SK-N-SH treated with all-trans-retinoic acid at 6 μM for 48 hours (cell line): ENCODE results near the gene TMEM53.

Experiments used
- ATAC-seq: fragments of 200-7000 bp; cut with Tn5 transposase; 3 replicates; pipeline ENCODE4 v1.9.1; 2020; ENCODE audit warnings: mild to moderate bottlenecking, moderate library complexity
- ARNTL ChIP-seq: fragments of 450-650 bp; formaldehyde crosslinking; IDR thresholded peaks from 2 replicates; pipeline ENCODE4 v1.5.0; 2020; ENCODE audit warnings: low read depth, mild to moderate bottlenecking, moderate library complexity, borderline replicate concordance
- BACH2 ChIP-seq: fragments of 250-450 bp; sonication (Bioruptor Pico); IDR thresholded peaks from 2 replicates; pipeline ENCODE4 v1.9.0; 2021; ENCODE audit warnings: mild to moderate bottlenecking, borderline replicate concordance
- CREB5 ChIP-seq: fragments of 250-450 bp; sonication (Bioruptor Pico); IDR thresholded peaks from 2 replicates; pipeline ENCODE4 v1.5.1; 2020; ENCODE audit warnings: low read depth, mild to moderate bottlenecking, moderate library complexity
- CSDC2 ChIP-seq: fragments of 250-450 bp; sonication (Bioruptor Pico); IDR thresholded peaks from 2 replicates; pipeline ENCODE4 v1.5.0; 2020; ENCODE audit warnings: mild to moderate bottlenecking, moderate library complexity
- ESRRG ChIP-seq: fragments of 250-450 bp; sonication (Bioruptor Pico); IDR thresholded peaks from 2 replicates; pipeline ENCODE4 v1.6.1; 2021; ENCODE audit warnings: mild to moderate bottlenecking
- GLIS3 ChIP-seq: fragments of 250-450 bp; sonication (Bioruptor Pico); IDR thresholded peaks from 2 replicates; pipeline ENCODE4 v1.5.0; 2020; ENCODE audit warnings: mild to moderate bottlenecking, moderate library complexity
- ISL1 ChIP-seq: fragments of 250-450 bp; sonication (Bioruptor Pico); IDR thresholded peaks from 2 replicates; pipeline ENCODE4 v2.1.2; 2022; ENCODE audit warnings: mild to moderate bottlenecking, moderate library complexity
- OSR1 ChIP-seq: fragments of 250-450 bp; sonication (Bioruptor Pico); IDR thresholded peaks from 2 replicates; pipeline ENCODE4 v1.8.0; 2022; ENCODE audit warnings: moderate library complexity, mild to moderate bottlenecking, inconsistent platforms
- PATZ1 ChIP-seq: fragments of 250-450 bp; sonication (Bioruptor Pico); IDR thresholded peaks from 2 replicates; pipeline ENCODE4 v1.8.0; 2020; ENCODE audit warnings: mild to moderate bottlenecking, moderate library complexity, borderline replicate concordance
- PPARA ChIP-seq: fragments of 250-450 bp; sonication (Bioruptor Pico); IDR thresholded peaks from 2 replicates; pipeline ENCODE4 v1.5.0; 2020; ENCODE audit warnings: mild to moderate bottlenecking, borderline replicate concordance
- SNAI2 ChIP-seq: fragments of 250-450 bp; sonication (Bioruptor Pico); IDR thresholded peaks from 2 replicates; pipeline ENCODE4 v1.5.0; 2020; ENCODE audit warnings: mild to moderate bottlenecking, moderate library complexity
- TCF4 ChIP-seq: fragments of 250-450 bp; sonication (Bioruptor Pico); IDR thresholded peaks from 2 replicates; pipeline ENCODE4 v1.8.0; 2021; ENCODE audit warnings: mild to moderate bottlenecking, moderate library complexity, borderline replicate concordance
- TOX ChIP-seq: fragments of 250-450 bp; sonication (Bioruptor Pico); IDR thresholded peaks from 2 replicates; pipeline ENCODE4 v1.8.0; 2021; ENCODE audit warnings: mild to moderate bottlenecking, moderate library complexity, borderline replicate concordance
- TSHZ2 ChIP-seq: fragments of 250-450 bp; sonication (Bioruptor Pico); IDR thresholded peaks from 2 replicates; pipeline ENCODE4 v1.5.0; 2020; ENCODE audit warnings: mild to moderate bottlenecking, moderate library complexity
- ZC3H10 ChIP-seq: fragments of 250-450 bp; sonication (Bioruptor Pico); IDR thresholded peaks from 2 replicates; pipeline ENCODE4 v1.5.1; 2021; ENCODE audit warnings: mild to moderate bottlenecking, moderate library complexity
- ZFP3 ChIP-seq: fragments of 250-450 bp; sonication (Bioruptor Pico); IDR thresholded peaks from 2 replicates; pipeline ENCODE4 v1.5.0; 2020; ENCODE audit warnings: mild to moderate bottlenecking, moderate library complexity
- ZFP30 ChIP-seq: fragments of 450-650 bp; formaldehyde crosslinking; IDR thresholded peaks from 2 replicates; pipeline ENCODE4 v1.5.0; 2022; ENCODE audit warnings: mild to moderate bottlenecking, moderate library complexity
- ZNF565 ChIP-seq: fragments of 450-650 bp; formaldehyde crosslinking; conservative IDR thresholded peaks from 2 replicates; pipeline ENCODE4 v1.5.0; 2020; ENCODE audit warnings: low read depth, mild to moderate bottlenecking, moderate library complexity
- ZNF70 ChIP-seq: fragments of 450-650 bp; formaldehyde crosslinking; IDR thresholded peaks from 2 replicates; pipeline ENCODE4 v1.5.0; 2020; ENCODE audit warnings: mild to moderate bottlenecking, moderate library complexity
- ZNF8 ChIP-seq: fragments of 450-650 bp; formaldehyde crosslinking; IDR thresholded peaks from 2 replicates; pipeline ENCODE4 v1.5.0; 2020; ENCODE audit warnings: mild to moderate bottlenecking, moderate library complexity
- TF ChIP-seq, protein P1 (sequence below): fragments of 250-450 bp; sonication (Bioruptor Pico); IDR thresholded peaks from 2 replicates; pipeline ENCODE4 v1.8.0; 2021; ENCODE audit warnings: low read depth, mild to moderate bottlenecking, moderate library complexity, borderline replicate concordance
- TF ChIP-seq, protein P2 (sequence below): fragments of 250-450 bp; sonication (Bioruptor Pico); IDR thresholded peaks from 2 replicates; pipeline ENCODE4 v1.5.1; 2021; ENCODE audit warnings: mild to moderate bottlenecking, moderate library complexity

Gene TMEM53

DNA sequence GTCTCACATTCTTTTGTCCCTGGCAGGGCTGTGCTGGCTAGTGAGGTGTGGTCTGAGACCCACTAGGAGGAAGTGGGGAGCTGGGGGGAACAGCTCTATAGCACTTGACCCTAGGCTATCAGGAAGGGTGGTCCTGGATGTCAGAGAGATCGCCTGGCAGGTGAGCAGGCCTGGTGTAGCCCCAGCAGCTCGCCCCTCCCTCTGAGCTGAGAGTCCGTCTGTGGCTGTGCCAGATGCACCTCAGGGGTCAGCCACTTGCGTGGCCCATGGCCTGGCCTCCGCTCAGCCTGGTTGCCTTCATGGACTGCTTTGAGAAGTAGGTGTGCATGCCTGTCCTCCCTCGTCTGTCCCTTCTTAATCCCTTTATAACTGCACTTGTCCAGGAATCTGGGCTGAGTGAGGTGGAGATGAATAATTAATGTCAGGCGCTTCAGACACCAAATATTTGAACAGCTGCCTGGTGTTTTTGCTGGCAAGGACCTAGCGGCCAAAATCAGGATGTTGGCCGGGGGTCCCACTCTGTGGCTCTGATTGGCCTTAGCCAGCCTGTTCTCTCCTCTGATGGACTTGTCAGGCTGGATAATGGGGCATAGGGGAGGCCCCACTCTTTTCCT lies 30.5 kb downstream of the TMEM53 start:
- ATAC-seq: no peak
- TF ChIP-seq ZNF8 (CRISPR knock-in tag) (no peak), ZNF565 (CRISPR knock-in tag) (no peak), CSDC2 (CRISPR knock-in tag) (no peak), ISL1 (no peak), BACH2 (CRISPR knock-in tag) (no peak), PPARA (no peak), ZFP30 (no peak), ZFP3 (CRISPR knock-in tag) (no peak), OSR1 (CRISPR knock-in tag) (no peak), GLIS3 (CRISPR knock-in tag) (no peak), ZC3H10 (no peak), PATZ1 (CRISPR knock-in tag) (no peak), TOX (CRISPR knock-in tag) (no peak)
- TF ChIP-seq, protein P1, sequence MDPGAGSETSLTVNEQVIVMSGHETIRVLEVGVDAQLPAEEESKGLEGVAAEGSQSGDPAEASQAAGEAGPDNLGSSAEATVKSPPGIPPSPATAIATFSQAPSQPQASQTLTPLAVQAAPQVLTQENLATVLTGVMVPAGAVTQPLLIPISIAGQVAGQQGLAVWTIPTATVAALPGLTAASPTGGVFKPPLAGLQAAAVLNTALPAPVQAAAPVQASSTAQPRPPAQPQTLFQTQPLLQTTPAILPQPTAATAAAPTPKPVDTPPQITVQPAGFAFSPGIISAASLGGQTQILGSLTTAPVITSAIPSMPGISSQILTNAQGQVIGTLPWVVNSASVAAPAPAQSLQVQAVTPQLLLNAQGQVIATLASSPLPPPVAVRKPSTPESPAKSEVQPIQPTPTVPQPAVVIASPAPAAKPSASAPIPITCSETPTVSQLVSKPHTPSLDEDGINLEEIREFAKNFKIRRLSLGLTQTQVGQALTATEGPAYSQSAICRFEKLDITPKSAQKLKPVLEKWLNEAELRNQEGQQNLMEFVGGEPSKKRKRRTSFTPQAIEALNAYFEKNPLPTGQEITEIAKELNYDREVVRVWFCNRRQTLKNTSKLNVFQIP (CRISPR knock-in tag): no peak

DNA sequence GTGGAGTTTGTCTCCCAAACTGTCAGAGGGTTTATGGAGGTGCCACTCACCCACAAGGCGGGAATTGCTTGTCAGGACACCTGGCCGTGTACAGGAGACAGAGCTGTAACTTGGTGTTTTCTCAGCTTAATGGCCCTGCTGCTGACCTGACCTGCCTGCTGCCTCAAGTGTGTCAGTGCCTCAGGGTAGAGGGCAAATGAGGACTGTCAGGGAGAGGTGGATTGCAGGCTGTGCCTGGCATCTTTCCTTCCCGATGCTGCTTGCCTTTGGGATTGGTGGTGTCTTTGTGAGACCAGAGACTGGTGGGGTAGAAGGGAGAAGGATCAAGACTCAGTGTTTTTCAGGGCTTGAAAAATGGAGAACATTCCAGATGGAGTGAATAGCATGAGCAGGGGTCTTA lies 31.4 kb downstream of the TMEM53 start:
- ATAC-seq: no peak
- TF ChIP-seq TSHZ2 (no peak), SNAI2 (CRISPR knock-in tag) (no peak), ZNF70 (CRISPR knock-in tag) (no peak), TOX (CRISPR knock-in tag) (no peak), BACH2 (CRISPR knock-in tag) (no peak), ISL1 (no peak), ZFP3 (CRISPR knock-in tag) (no peak), ZNF565 (CRISPR knock-in tag) (no peak), PPARA (no peak), CSDC2 (CRISPR knock-in tag) (no peak), ARNTL (CRISPR knock-in tag) (no peak), ZC3H10 (no peak), OSR1 (CRISPR knock-in tag) (no peak), ESRRG (CRISPR knock-in tag) (no peak), CREB5 (CRISPR knock-in tag) (no peak), TCF4 (CRISPR knock-in tag) (no peak), GLIS3 (CRISPR knock-in tag) (no peak), PATZ1 (CRISPR knock-in tag) (no peak)
- TF ChIP-seq, protein P2, sequence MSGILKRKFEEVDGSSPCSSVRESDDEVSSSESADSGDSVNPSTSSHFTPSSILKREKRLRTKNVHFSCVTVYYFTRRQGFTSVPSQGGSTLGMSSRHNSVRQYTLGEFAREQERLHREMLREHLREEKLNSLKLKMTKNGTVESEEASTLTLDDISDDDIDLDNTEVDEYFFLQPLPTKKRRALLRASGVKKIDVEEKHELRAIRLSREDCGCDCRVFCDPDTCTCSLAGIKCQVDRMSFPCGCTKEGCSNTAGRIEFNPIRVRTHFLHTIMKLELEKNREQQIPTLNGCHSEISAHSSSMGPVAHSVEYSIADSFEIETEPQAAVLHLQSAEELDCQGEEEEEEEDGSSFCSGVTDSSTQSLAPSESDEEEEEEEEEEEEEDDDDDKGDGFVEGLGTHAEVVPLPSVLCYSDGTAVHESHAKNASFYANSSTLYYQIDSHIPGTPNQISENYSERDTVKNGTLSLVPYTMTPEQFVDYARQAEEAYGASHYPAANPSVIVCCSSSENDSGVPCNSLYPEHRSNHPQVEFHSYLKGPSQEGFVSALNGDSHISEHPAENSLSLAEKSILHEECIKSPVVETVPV (CRISPR knock-in tag): no peak
- TF ChIP-seq, protein P1 (CRISPR knock-in tag): no peak
